Mesodermal cell (in vitro differentiated cells): ENCODE data around the gene COL7A1.

Source experiments
- H3K27ac ChIP-seq: 2 replicates; pipeline ENCODE4 v1.7.0; 2013; ENCODE audit warnings: mild to moderate bottlenecking, low read depth, low read length, moderate library complexity; ENCODE audit not compliant: severe bottlenecking
- H3K36me3 ChIP-seq: 2 replicates; pipeline ENCODE4 v1.7.1; 2013; ENCODE audit warnings: mild to moderate bottlenecking, low read length, moderate library complexity; ENCODE audit not compliant: control insufficient read depth, insufficient read depth
- H3K4me1 ChIP-seq: one replicate; pipeline ENCODE4 v1.7.1; 2013; ENCODE audit warnings: mild to moderate bottlenecking, low read length; ENCODE audit not compliant: insufficient read depth, control insufficient read depth, poor library complexity, severe bottlenecking
- H3K4me3 ChIP-seq: 2 replicates; pipeline ENCODE4 v1.7.0; 2013; ENCODE audit warnings: low read length, control low read depth, mild to moderate bottlenecking; ENCODE audit not compliant: insufficient read depth, poor library complexity, severe bottlenecking; ENCODE audit errors: extremely low read depth
- H3K9me3 ChIP-seq: 2 replicates; pipeline ENCODE4 v1.7.1; 2013; ENCODE audit warnings: mild to moderate bottlenecking, low read length, moderate library complexity; ENCODE audit not compliant: control insufficient read depth
- WGBS, 2 experiments: methylation state at CpG; one replicate each; pipeline ENCODE4 v1.1.5; 2013; ENCODE audit warnings: missing lambda C conversion rate in 2 of 2; ENCODE audit not compliant: insufficient coverage in 2 of 2; 5-methylcytosine and 5-hydroxymethylcytosine counted together

Gene COL7A1

GRCh38 chr3:48631516-48632448, 36.7 kb upstream of the COL7A1 start:
- WGBS, 2 experiments, result 98 to 99% methylated on average over 13 to 17 of the region's 22 CpGs
- H3K9me3 ChIP-seq, result no peaks in the 10 kb centered on the region
- H3K4me1 ChIP-seq, result peaks cover 14% of the 10 kb centered on the region
- no peak overlapping the region for H3K4me3 ChIP-seq
- no peak overlapping the region for H3K27ac ChIP-seq
- H3K36me3 ChIP-seq, result peaks cover 74% of the 10 kb centered on the region

GRCh38 chr3:48630833-48631232, 35.7 kb upstream of the COL7A1 start:
- Histone ChIP-seq H3K27ac (no peak overlapping the region), H3K36me3 (peaks cover 83% of the 10 kb centered on the region), H3K9me3 (no peaks in the 10 kb centered on the region), H3K4me1 (peaks cover 6% of the 10 kb centered on the region), H3K4me3 (no peak overlapping the region)
- WGBS, 2 experiments, result 98 to 100% methylated on average over 7 to 12 of the region's 12 CpGs

GRCh38 chr3:48630407-48630806, 35.3 kb upstream of the COL7A1 start:
- 98 to 100% methylated on average over 4 to 5 of the region's 8 CpGs for WGBS, 2 experiments
- H3K36me3 ChIP-seq, result peaks cover 88% of the 10 kb centered on the region
- no peak overlapping the region for H3K4me3 ChIP-seq
- H3K27ac ChIP-seq, result no peak overlapping the region
- no peaks in the 10 kb centered on the region for H3K9me3 ChIP-seq
- H3K4me1 ChIP-seq, result peaks cover 6% of the 10 kb centered on the region

GRCh38 chr3:48629894-48630293, 34.8 kb upstream of the COL7A1 start:
- WGBS, 2 experiments, result 94 to 95% methylated on average over 10 to 11 of the region's 12 CpGs
- Histone ChIP-seq H3K9me3 (no peaks in the 10 kb centered on the region), H3K36me3 (peaks cover 93% of the 10 kb centered on the region), H3K4me3 (no peak overlapping the region), H3K4me1 (peaks cover 6% of the 10 kb centered on the region), H3K27ac (no peak overlapping the region)

- no peak overlapping the region for H3K4me3 ChIP-seq
- peaks cover 97% of the 10 kb centered on the region for H3K36me3 ChIP-seq
- H3K27ac ChIP-seq, result no peak overlapping the region
- 96 to 97% methylated on average over 9 to 13 of the region's 13 CpGs for WGBS, 2 experiments
- no peaks in the 10 kb centered on the region for H3K9me3 ChIP-seq
- H3K4me1 ChIP-seq, result no peaks in the 10 kb centered on the region
These were observed 33.3 kb upstream of the COL7A1 start for GRCh38 chr3:48628277-48629017.

GRCh38 chr3:48625600-48625999, 30.5 kb upstream of the COL7A1 start:
- Histone ChIP-seq H3K36me3 (peaks cover 74% of the 10 kb centered on the region), H3K4me3 (no peak overlapping the region), H3K9me3 (no peaks in the 10 kb centered on the region), H3K4me1 (no peaks in the 10 kb centered on the region), H3K27ac (no peak overlapping the region)
- WGBS, 2 experiments, result 100% methylated on average over 1 to 4 of the region's 6 CpGs

- no peak overlapping the region for H3K4me3 ChIP-seq
- no peak overlapping the region for H3K27ac ChIP-seq
- no peaks in the 10 kb centered on the region for H3K4me1 ChIP-seq
- H3K9me3 ChIP-seq, result no peaks in the 10 kb centered on the region
- peaks cover 65% of the 10 kb centered on the region for H3K36me3 ChIP-seq
- WGBS, 2 experiments, result 96 to 98% methylated on average over 9 of the region's 10 CpGs
These were observed 29.6 kb upstream of the COL7A1 start for GRCh38 chr3:48624767-48625166.

GRCh38 chr3:48623851-48624547, 28.9 kb upstream of the COL7A1 start:
- Histone ChIP-seq H3K4me1 (no peaks in the 10 kb centered on the region), H3K9me3 (no peaks in the 10 kb centered on the region), H3K4me3 (no peak overlapping the region), H3K27ac (no peak overlapping the region), H3K36me3 (peaks cover 58% of the 10 kb centered on the region)
- 90 to 93% methylated on average over 3 to 4 of the region's 6 CpGs for WGBS, 2 experiments

GRCh38 chr3:48621461-48621869, 26.3 kb upstream of the COL7A1 start, which contains the start of gene TMEM89:
Gene TMEM89 (minus strand): TSS chr3:48621769. CDS start chr3:48621756, 13 bp downstream.
- Histone ChIP-seq H3K4me1 (no peaks in the 10 kb centered on the region), H3K9me3 (peaks cover 13% of the 10 kb centered on the region), H3K4me3 (no peak within 1 kb of the TSS), H3K27ac (no peak within 1 kb of the TSS), H3K36me3 (peaks cover 32% of the 10 kb centered on the region)
- WGBS, 2 experiments, result 93 to 99% methylated on average over 12 to 19 of the region's 19 CpGs
